ENCODE data around the gene DHX15. TPM values are rescaled to one million over a fixed set of nuclear protein-coding genes. Genes with fewer than 3 reads are reported as not detected.

Gene DHX15
- total and polyA plus RNA-seq, 2 of the 13 experiments (the other 11 are each of a cell fraction or from before 2014, with no cell fraction given): 92.9 to 165 TPM

- TF ChIP-seq ZNF34 (CRISPR knock-in tag; IDR thresholded peaks at IDR 0.05; ENCODE audit: borderline replicate concordance): no peak
- no peak for TF ChIP-seq ZNF333 (CRISPR knock-in tag; IDR thresholded peaks at IDR 0.05; ENCODE audit: borderline replicate concordance)
- TF ChIP-seq PREB (CRISPR knock-in tag; IDR thresholded peaks at IDR 0.05): no peak
- no peak for TF ChIP-seq SALL2 (CRISPR knock-in tag; IDR thresholded peaks at IDR 0.05)
- no peak for TF ChIP-seq ZNF10 (CRISPR knock-in tag; IDR thresholded peaks at IDR 0.05; ENCODE audit: borderline replicate concordance, low read depth)
- TF ChIP-seq BCL3 (CRISPR knock-in tag; IDR thresholded peaks at IDR 0.05): no peak
- TF ChIP-seq ZFP36L2 (CRISPR knock-in tag; IDR thresholded peaks at IDR 0.05): no peak
- no peak for TF ChIP-seq SIN3B (IDR thresholded peaks at IDR 0.05; ENCODE audit: low read length)
- TF ChIP-seq CEBPZ (IDR thresholded peaks at IDR 0.05; ENCODE audit: low read length): no peak
- no peak for TF ChIP-seq ZNF569 (CRISPR knock-in tag; IDR thresholded peaks at IDR 0.05; ENCODE audit: borderline replicate concordance)
These were observed 14.2 kb downstream of the DHX15 start (continued) for GRCh38 chr4:24570172-24570571.

Data from HepG2 (cell line).